DMS53 (cell line): ENCODE measurements around the gene PVALEF.
"Not testable (repeated sequence)": the region's sequence is repeated elsewhere in the genome, so short reads cannot be mapped to it uniquely, and the experiment has no call there.

ENCODE experiments used
- DNase-seq: peaks from one replicate; lab custom pipeline; 2025; lab: John Stamatoyannopoulos, UW

Gene PVALEF

DNA sequence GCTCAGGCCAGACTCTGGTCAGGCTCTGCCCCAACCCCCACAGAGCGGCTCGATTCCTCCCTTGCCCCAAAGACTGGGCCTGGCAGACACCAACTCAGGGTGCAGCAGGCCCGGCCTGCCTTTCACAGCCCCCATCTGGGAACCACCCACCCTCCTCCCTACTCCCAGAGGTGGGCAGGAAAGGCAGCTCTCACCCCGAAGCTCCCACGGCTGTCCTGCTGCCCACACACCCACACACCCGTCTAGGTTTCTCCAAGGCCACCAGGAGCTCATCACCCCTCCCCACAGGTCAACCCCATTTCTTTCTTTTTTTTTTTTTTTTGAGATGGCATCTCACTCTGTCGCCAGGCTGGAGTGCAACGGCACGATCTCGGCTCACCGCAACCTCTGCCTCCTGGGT, 53.7 kb downstream of the PVALEF start:
- no peak for DNase-seq

DNA sequence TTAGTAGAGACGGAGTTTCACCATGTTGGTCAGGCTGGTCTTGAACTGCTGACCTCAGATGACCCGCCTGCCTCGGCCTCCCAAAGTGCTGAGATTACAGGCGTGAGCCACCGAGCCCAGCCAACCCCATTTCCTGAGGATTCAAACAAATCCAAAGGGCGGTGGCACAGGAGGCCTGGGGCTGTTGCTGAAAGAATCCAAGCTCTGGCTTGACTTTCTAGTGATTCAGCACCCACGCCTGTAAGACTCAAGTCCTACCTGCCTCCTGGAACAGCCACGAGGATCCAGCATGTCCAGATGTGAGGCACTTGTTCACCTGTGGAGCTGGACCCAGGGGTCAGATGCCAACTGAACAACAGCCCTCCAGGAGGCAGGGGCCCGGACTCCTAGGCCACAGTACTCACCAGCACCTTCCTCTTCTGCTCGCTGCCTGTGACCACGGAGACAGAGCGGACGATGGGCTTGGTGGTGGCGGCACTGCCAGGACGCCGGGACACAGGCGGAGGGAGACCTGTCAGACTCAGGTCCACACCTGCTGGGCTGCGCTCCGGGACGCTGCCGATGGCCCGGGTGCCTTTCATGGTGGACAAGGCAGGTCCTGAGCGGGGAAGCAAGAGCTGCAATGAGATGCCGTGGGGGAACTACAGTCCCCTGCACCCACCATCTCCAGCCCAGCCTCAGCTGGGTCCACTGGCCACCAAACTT, 54.3 kb downstream of the PVALEF start:
- no peak for DNase-seq

DNA sequence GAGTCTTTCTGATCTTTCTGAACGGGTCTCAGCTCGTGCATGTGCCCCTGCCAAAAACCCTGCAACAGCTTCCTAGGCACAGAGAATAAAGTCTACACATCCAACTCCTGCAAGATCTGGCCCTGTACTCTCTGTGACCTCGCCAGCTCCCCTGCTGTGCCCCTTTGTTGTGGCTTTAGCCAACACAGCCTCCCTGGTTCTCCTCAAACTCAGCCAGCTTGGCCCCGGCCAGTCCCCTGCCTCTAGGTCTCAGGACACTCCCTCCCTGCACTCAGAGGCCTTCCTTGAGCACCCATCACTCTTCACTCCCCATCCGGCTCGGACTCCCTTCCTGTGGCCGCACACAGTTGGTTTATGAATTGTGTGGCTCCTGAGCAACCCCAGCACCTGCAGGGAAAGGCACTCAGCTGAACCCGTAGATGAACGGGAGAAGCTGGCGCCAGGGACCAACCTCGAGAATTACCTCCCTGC, 56.1 kb downstream of the PVALEF start:
- DNase-seq: no peak

DNA sequence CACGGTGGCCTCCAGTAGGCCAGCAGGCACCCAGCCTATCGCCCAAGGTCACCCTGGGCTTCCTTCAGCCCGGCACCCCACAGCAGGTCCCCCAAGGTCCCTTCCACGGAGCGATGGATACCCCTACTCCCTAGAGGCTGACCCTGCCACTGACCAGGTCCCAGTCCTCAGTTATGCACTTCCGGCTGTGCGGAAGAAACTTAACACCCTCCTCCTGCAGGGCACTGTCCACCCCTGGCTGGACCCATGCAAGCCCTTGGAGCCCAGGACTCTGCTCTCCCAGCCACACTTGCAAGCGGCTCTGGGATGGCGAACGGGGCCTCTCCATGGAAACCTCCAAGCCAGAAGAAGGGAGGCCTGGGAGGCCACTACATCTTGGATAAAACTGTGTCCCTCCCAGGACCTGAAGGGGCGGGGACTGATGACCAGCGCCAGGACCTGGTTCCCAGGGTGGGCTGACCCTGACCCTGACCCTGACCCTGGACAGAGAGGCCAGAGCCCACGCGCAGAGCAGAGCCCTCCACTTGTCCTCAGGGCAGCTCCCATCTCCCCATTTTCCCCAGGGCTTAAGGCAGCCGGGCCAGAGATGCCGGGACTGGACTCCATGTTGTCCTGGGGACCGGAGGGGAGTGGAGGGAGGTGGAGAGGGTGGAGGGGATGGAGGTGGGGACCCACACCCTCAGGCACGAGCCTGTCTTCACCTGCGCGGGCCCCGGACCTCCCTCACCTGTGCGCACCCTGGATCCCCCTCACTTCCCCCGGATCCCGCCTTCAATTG, 56.7 kb downstream of the PVALEF start:
- DNase-seq: peak; percentile 52

DNA sequence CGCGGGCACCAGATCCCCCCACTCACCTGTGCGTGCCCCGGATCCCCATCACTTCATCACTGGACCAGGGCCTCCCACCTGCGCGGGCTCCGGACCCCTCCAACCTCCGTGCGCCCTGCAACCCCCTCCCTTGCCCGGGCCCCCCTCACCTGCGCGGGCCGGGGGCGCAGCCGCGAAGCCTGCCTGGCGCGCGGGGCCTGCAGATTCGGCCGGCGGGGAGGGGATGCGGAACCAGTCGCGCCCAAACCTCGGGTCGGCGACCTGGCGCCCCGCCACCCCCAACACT, 57.3 kb downstream of the PVALEF start:
- DNase-seq: no peak

DNA sequence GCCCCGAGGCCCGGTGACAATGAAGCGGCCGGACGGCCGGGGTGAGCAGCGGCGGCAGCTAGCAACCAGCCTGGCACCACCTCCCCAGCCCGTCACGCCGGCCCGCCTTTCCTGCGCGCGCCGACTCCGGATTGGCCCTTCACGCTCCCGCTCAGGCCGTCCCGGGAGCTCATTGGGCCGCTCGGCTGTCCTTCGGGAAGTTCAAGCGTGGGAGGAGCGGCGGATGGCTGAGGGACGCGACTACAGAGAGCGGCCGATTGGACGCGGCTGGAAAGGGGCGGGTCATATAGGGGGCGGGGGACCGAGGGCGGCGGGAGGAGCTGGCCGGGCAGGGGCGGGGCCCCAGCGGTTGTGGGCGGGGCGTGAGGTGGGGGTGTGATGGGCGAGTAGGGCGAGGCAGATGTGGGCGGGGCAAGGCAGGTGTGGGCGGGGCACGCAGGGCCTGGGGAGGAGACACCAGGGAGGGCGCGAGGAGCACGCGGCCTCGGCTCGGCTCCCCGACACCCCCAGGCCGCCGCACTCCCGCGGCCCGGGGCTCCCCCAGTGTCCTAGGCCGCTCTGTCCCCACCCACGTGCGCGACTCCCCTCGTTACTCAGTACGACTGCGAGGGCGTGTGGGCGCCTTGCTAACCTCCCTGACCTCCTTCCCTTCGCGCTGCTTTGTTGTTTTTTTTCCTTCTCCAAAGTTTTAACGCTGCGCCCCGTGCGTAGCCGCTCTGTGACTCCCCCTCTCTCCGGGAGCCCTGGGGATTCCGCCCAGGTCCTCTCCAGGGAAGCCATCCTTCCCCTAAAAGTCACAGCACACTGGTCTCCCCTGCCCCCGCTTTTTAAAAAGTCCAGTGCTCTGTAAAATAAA, 57.8 kb downstream of the PVALEF start, which contains the start of gene CEP131:
Gene CEP131, minus strand, starts transcription at position 60 of the 856 bp plus-strand sequence. CDS start 2,909 bp downstream, outside the sequence.
- DNase-seq: peak; percentile 100

DNA sequence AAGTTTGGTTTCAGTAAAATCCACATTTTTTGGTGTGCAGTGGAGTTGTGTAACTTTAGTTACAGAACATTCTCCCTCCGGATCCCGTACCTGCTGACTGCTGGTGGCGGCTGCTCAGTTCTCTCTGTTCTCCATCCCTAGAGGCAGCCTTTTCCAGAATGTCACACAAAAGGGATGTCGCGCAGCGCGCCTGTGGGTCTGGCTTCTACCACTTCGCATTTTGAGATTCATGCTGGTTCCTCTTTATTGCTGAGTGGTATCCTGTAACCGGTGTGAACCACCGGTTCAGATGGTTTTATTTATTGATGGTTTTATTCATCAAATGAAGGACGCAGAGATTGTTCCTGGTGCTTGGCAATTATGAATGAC, 58.4 kb downstream of the PVALEF start:
- DNase-seq: peak; percentile 79

DNA sequence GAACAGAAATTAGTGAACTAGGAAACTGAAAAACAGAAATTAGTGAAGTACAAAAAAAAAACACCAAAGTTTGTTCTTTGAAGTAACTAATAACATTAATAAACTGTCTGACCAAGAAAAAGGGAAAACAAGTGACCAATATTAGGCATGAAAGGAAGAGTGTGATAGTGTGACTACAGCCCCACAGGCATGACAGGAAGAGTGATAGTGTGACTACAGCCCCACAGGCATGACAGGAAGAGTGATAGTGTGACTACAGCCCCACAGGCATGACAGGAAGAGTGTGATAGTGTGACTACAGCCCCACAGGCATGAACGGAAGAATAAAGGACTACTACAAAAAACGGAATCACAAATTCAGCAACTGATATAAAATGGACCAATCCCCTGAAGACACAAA, 62.3 kb downstream of the PVALEF start:
- DNase-seq: not testable (repeated sequence)

DNA sequence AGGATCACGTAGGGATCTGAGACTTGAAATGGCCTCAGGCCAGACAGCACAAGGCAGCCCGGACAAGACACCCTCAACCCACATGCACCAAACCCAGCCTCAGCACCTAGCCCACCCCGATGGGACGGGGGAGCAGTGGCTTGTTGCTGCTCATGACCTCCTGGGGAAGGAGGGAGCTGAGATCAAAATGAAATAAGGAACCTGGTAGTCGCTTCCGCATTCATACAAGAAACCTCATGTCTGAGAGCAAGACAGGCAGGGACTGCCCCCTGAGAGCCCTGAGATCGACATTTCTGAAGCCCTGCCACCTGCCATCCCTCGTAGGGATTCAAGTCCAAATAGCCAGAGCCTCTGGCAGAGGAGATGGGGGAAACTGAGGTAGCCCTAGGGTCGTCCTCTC, 63.1 kb downstream of the PVALEF start:
- DNase-seq: no peak

DNA sequence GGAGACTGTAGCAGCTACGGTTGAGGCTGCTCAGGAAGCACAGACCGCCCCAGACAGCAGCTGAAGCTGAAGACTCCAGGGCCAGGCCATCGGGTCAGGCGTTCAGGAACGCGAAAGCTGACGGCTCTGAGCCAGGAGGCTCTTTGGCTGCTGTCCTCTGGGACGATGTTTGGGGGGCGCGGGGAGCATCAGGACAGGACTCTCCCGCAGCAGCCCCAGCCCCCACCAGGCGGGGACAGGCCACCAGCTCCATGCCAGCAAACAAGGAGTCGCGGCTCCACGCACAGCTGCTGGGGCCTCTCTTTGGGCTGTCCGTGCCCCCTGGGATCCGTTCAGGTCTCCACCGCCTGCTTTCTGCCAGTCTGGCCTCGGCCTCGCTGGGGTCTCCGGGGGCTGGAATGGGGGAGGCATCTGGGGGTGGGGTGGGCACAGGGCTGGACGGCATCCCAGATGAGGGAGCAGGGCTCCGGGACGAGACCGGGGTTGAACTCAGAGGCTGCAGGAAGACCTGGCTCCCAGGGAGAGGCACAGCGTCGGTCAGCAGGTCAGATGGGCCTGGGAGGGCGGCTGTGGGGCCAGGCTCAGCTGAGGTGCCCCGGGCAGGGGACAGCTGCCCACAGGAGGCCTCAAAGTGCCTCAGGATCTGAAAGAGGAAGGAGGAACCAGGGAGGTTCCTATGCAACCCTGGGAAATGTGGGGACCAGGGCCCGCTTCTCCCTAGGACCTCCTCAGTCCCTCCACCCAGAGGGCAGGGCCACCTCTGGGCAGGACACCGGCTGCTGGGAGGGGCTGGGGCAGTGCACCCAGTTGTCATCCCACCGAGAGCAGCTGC, 63.7 kb downstream of the PVALEF start:
- DNase-seq: no peak

DNA sequence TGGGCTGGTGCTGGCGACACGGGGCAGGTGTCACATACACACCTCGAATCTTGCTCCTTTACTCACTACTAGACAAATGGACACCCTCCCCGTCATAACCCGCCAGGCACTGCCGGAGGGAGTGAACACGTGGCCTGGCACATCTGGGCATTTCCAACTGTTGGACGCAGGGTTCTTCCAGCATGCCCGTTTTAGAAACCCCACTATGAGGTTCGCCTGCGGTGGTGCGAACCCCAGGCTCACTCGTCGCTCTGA, 64.3 kb downstream of the PVALEF start:
- DNase-seq: no peak

DNA sequence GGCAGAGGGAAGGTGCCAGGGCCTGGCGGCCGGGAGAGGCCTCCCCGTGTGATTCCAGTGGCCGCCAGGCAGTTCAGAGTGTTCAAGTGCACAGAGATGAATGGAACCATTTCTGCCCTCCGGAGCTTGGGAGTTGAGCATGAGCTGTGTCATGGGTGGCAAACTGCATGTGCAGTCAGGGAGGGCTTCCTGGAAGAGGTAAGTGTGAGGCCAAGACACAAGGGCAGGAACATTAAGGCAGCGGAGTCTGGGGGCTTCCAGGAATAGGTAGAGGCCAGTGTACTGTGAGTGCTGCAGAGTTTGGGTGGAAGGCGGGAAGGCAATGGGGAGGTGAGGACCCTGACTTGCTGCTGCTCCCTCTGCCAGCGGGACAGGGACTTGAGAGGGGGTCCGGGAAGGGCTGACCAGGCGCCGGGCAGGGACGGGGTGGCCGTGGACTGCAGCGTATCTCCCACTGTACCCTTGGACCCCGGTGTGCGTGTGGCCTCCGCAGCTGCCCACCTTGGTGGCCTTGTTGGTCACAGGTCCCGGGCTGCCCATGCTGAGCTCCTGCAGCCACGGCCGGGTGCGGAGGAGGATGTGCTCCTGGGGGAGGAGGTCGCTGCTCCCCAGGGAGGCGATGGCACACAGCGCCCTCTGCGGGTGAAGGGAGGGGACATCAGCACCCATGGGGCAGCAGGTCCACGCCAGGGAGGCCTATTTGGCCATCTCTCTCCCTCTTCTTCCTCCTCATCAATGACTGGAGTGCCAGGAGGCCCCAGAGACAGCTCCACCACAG, 64.9 kb downstream of the PVALEF start:
- peak; percentile 71 for DNase-seq

DNA sequence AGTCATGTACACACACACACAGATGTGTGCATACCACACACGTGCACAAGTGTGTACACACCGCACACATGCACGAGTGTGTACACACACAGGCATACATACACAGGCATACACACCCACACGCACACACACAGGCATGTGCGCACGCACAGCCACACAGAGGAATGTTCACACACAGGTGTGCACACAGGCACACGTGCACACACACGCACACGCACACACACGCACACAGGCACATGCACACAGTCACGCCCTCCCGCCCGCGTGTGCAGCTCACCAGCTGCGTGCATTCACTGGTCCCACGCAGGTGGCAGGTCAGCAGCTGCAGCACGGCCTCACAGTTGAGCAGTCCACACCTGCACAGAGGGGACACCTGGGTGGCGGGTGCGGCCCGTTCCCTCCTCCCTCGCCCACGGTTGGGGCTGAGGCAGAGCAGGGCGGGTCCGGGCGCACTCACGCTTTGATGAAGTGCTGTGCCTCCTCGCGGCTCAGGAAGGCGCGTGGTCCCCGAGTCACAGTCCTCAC, 65.9 kb downstream of the PVALEF start:
- no peak for DNase-seq

DNA sequence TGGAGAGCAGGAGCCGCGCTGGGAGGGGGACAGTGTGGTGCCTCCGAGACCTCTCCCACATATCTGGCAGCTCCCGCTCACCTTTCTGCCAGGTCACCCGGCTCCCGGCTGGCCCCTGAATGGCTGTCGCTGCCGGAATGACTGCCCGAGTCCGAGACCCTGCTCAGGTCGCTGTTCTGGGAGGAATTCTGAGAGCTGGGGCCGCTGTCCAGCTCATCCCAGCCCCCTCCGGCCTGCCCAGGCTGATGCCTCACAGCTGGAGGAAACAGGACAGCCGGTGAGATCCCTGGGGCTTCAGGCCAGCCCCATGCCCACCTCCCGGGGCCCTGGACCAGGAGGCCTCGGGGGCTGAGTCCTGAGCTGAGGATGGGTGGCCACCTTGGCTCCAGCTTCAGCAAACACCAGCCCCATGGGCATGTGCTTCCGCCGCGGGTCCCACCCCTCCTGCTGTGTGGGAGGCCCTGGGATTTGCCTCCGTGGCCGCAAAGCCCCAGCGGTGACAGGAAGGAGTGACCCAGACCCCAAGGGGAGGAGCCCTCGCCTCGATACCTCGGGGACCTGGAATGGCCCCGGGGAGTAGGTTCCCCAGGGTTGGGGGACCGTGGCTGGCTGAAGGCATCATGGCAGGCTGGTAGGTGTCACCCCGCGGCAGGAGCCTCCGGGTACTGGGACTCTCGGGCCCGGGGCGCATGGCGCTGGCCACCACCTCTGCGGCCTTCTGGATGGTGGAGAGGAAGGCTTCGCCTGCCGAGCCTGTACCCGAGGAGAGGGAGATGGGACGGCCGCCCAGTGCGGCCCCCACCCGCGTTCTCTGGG, 66.7 kb downstream of the PVALEF start:
- no peak for DNase-seq
